SK-N-SH (cell line): ENCODE measurements around the gene CASKIN1. TPM values are rescaled to one million over a fixed set of nuclear protein-coding genes. Genes with fewer than 3 reads are reported as not detected.

Experiments
- CTCF ChIA-PET: fragments of 300-600, 350-600 bp; formaldehyde crosslinking; extraction: SDS; loops from one replicate; lab custom pipeline; 2021; lab: Yijun Ruan, JAX
- POLR2A ChIA-PET: fragments of 350-600 bp; sonication (Branson Sonifier 250); formaldehyde crosslinking; extraction: SDS; loops from one replicate; lab custom pipeline; 2020; ENCODE audit warnings: antibody characterized with exemption, inconsistent platforms; lab: Yijun Ruan, JAX
- DNase-seq: peaks from one replicate; pipeline ENCODE4 v3.0.0; 2012
- H2AFZ ChIP-seq: fragments of 200-600 bp; sonication (generic); 2 replicates; pipeline ENCODE4 v1.8.1; 2016; ENCODE audit warnings: antibody characterized with exemption, mild to moderate bottlenecking, low read depth
- H3F3A ChIP-seq: fragments of 200-600 bp; sonication (generic); replicated peaks from 2 replicates; pipeline ENCODE3; 2016; ENCODE audit warnings: antibody characterized with exemption, mild to moderate bottlenecking; ENCODE audit not compliant: insufficient read depth
- H3K27ac ChIP-seq, 2 experiments: fragments of 200-500 bp in 1 of 2; fragments of 200-600 bp in 1 of 2; sonication (Bioruptor generic) in 1 of 2; sonication (generic), shearing (Covaris generic) in 1 of 2; 2 replicates each; pipeline versions ENCODE4 v1.5.1 to v1.6.1; 2014 to 2016; ENCODE audit warnings: low read depth in 2 of 2, inconsistent platforms in 1 of 2, low read length in 1 of 2, mild to moderate bottlenecking in 1 of 2, mixed read lengths in 1 of 2
- H3K27me3 ChIP-seq: fragments of 200-600 bp; sonication (generic), shearing (Covaris generic); 2 replicates; pipeline ENCODE4 v1.6.1; 2016; ENCODE audit warnings: mixed run types; ENCODE audit not compliant: insufficient read depth
- H3K36me3 ChIP-seq, 2 experiments: fragments of 200-500 bp in 1 of 2; fragments of 200-600 bp in 1 of 2; sonication (Bioruptor generic) in 1 of 2; sonication (generic) in 1 of 2; replicated peaks in 1 of 2; 2 replicates each; pipeline versions ENCODE3 to v1.5.1; 2014 to 2016; ENCODE audit warnings: low read length in 1 of 2, mild to moderate bottlenecking in 1 of 2; ENCODE audit not compliant: insufficient read depth in 2 of 2, control insufficient read depth in 1 of 2
- H3K4me1 ChIP-seq, 2 experiments: fragments of 200-500 bp in 1 of 2; fragments of 200-600 bp in 1 of 2; sonication (Bioruptor generic) in 1 of 2; sonication (generic), shearing (Covaris generic) in 1 of 2; 2 replicates each; pipeline versions ENCODE4 v1.5.1 to v1.6.1; 2014 to 2016; ENCODE audit warnings: low read depth in 1 of 2, low read length in 1 of 2, mixed run types in 1 of 2; ENCODE audit not compliant: insufficient read depth in 2 of 2, control insufficient read depth in 1 of 2
- H3K4me2 ChIP-seq: fragments of 200-600 bp; sonication (generic), shearing (Covaris generic); 2 replicates; pipeline ENCODE4 v1.6.1; 2017; ENCODE audit warnings: mixed run types
- H3K4me3 ChIP-seq, 2 experiments: fragments of 200-500 bp in 1 of 2; fragments of 200-600 bp in 1 of 2; sonication (Bioruptor generic) in 1 of 2; sonication (generic), shearing (Covaris generic) in 1 of 2; 2 replicates each; pipeline versions ENCODE4 v1.5.1 to v1.8.1; 2014 to 2016; ENCODE audit warnings: low read depth in 2 of 2, inconsistent platforms in 1 of 2, low read length in 1 of 2, mild to moderate bottlenecking in 1 of 2, mixed read lengths in 1 of 2, moderate library complexity in 1 of 2
- H3K79me2 ChIP-seq: fragments of 200-600 bp; sonication (generic); 2 replicates; pipeline ENCODE4 v1.8.1; 2017; ENCODE audit warnings: mild to moderate bottlenecking; ENCODE audit not compliant: insufficient read depth
- H3K9ac ChIP-seq: fragments of 200-600 bp; sonication (generic); 2 replicates; pipeline ENCODE4 v1.6.1; 2017; ENCODE audit warnings: mixed run types
- H3K9me2 ChIP-seq: fragments of 200-600 bp; sonication (generic); 2 replicates; pipeline ENCODE4 v1.6.1; 2017; ENCODE audit warnings: mixed run types
- H3K9me3 ChIP-seq: fragments of 200-600 bp; sonication (generic); 2 replicates; pipeline ENCODE4 v1.6.1; 2017; ENCODE audit warnings: mixed run types, mild to moderate bottlenecking, moderate library complexity
- H4K20me1 ChIP-seq: fragments of 200-600 bp; sonication (generic); 2 replicates; pipeline ENCODE4 v1.6.1; 2017; ENCODE audit warnings: mild to moderate bottlenecking, mixed run types; ENCODE audit not compliant: insufficient read depth
- CHD2 ChIP-seq: fragments of 150-350 bp; IDR thresholded peaks from 2 replicates; pipeline ENCODE4 v1.6.1; 2018; ENCODE audit warnings: low read length; ENCODE audit not compliant: partially characterized antibody
- ELF1 ChIP-seq: IDR thresholded peaks from 2 replicates; pipeline ENCODE4 v1.4.0; 2012
- EZH2phosphoT487 ChIP-seq: fragments of 200-600 bp; sonication (generic); IDR thresholded peaks from 2 replicates; pipeline ENCODE4 v1.6.1; 2017; ENCODE audit warnings: low read depth, mixed run types, mild to moderate bottlenecking, antibody characterized with exemption, moderate library complexity, borderline replicate concordance
- FOSL2 ChIP-seq: IDR thresholded peaks from 2 replicates; pipeline ENCODE4 v1.4.0; 2012; ENCODE audit warnings: low read depth, mild to moderate bottlenecking, moderate library complexity, borderline replicate concordance
- GATA2 ChIP-seq: sonication (generic); formaldehyde crosslinking; IDR thresholded peaks from 2 replicates; pipeline ENCODE4 v1.5.0; 2020; ENCODE audit warnings: mild to moderate bottlenecking, missing genetic modification reagents
- JUND ChIP-seq: IDR thresholded peaks from 2 replicates; pipeline ENCODE4 v1.4.0; 2012
- NRF1 ChIP-seq: IDR thresholded peaks from 2 replicates; pipeline ENCODE4 v1.6.1; 2012; ENCODE audit warnings: low read depth, mild to moderate bottlenecking, low read length
- POLR2AphosphoS5 ChIP-seq: IDR thresholded peaks from 2 replicates; pipeline ENCODE4 v1.6.1; 2012; ENCODE audit warnings: low read depth, low read length
- RAD21 ChIP-seq: IDR thresholded peaks from 2 replicates; pipeline ENCODE4 v1.6.1; 2012; ENCODE audit warnings: mild to moderate bottlenecking, low read length
- RFX5 ChIP-seq: IDR thresholded peaks from 2 replicates; pipeline ENCODE4 v1.6.1; 2012; ENCODE audit warnings: mild to moderate bottlenecking, improper control_type of control experiment, low read length
- SIN3A ChIP-seq: IDR thresholded peaks from 2 replicates; pipeline ENCODE4 v1.6.1; 2012; ENCODE audit warnings: low read depth, mild to moderate bottlenecking, low read length, moderate library complexity, borderline replicate concordance
- SMC3 ChIP-seq: IDR thresholded peaks from 2 replicates; pipeline ENCODE4 v1.6.1; 2012; ENCODE audit warnings: low read depth, low read length, improper control_type of control experiment
- TEAD4 ChIP-seq: IDR thresholded peaks from 2 replicates; pipeline ENCODE4 v1.4.0; 2012; ENCODE audit warnings: mild to moderate bottlenecking, borderline replicate concordance; ENCODE audit not compliant: insufficient read depth
- YY1 ChIP-seq: IDR thresholded peaks from 2 replicates; pipeline ENCODE4 v1.4.0; 2012; ENCODE audit warnings: low read depth, mild to moderate bottlenecking
- WGBS: methylation state at CpG from one replicate; pipeline ENCODE4 v1.1.6; 2017; ENCODE audit warnings: low lambda C conversion rate; 5-methylcytosine and 5-hydroxymethylcytosine counted together
- polyA plus RNA-seq, 3 experiments: library from polyadenylated mRNA; depleted of rRNA; stranded (reverse); fragments of >200 nt; gene quantifications; 2 replicates each; pipeline ENCODE4 v1.2.3, GENCODE V29; 2012
- TF ChIP-seq, protein P1 (sequence below): fragments of 150-350 bp; IDR thresholded peaks from 2 replicates; pipeline ENCODE4 v1.6.1; 2016; ENCODE audit warnings: mild to moderate bottlenecking, low read depth, low read length
- TF ChIP-seq, protein P2 (sequence below): IDR thresholded peaks from 2 replicates; pipeline ENCODE4 v1.6.1; 2012; ENCODE audit warnings: mild to moderate bottlenecking, low read depth, low read length, moderate library complexity
- TF ChIP-seq, protein P3 (sequence below): IDR thresholded peaks from 2 replicates; pipeline ENCODE4 v1.4.0; 2012; ENCODE audit warnings: low read depth
- TF ChIP-seq, protein P4 (sequence below): fragments of 150-350 bp; IDR thresholded peaks from 2 replicates; pipeline ENCODE4 v1.6.1; 2017; ENCODE audit warnings: antibody characterized with exemption, low read length, low read depth, borderline replicate concordance
- TF ChIP-seq, protein P5 (sequence below): IDR thresholded peaks from 2 replicates; pipeline ENCODE4; 2012
- TF ChIP-seq, protein P6 (sequence below): IDR thresholded peaks from 2 replicates; pipeline ENCODE4 v1.4.0; 2012; ENCODE audit warnings: low read depth, borderline replicate concordance

Gene CASKIN1
- polyA plus RNA-seq, 1 of the 3 experiments (the other 2 are of a cell fraction) = 1.7 TPM

DNA sequence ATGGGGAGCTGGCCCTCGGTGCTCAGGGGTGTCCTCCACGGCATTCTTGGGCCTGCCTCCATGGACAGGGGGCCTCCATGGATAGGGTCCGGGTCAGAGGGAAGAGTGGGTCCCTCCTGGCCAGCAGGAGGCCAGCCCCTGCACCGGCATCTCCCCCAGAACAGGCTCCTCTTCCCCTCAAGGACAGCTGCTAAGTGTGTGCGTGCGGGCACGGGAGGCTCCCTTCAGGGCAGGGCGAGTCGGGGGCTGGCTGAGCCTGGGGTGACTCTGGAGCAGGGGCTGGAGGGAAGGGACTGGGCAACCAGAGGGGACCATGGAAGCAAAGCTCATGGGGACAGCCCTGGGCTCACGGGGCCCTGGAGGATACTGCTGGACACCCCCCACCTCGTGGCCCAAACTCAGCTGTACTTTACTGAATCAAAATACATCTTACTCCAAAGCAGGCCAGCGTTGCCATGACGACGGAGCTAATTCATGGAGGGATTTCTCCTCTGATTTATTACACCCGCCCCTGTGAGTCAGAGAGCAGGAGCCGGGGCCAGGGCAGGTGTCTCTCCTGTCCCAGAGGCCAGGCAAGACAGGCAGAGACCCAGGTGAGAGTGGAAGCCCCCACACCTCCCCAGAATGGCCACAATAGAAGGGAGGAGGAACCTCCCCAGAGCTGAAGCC, 2.1 kb downstream of the CASKIN1 start (continued):
- TF ChIP-seq, protein P1, sequence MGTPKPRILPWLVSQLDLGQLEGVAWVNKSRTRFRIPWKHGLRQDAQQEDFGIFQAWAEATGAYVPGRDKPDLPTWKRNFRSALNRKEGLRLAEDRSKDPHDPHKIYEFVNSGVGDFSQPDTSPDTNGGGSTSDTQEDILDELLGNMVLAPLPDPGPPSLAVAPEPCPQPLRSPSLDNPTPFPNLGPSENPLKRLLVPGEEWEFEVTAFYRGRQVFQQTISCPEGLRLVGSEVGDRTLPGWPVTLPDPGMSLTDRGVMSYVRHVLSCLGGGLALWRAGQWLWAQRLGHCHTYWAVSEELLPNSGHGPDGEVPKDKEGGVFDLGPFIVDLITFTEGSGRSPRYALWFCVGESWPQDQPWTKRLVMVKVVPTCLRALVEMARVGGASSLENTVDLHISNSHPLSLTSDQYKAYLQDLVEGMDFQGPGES = no peak
- TF ChIP-seq, protein P2, sequence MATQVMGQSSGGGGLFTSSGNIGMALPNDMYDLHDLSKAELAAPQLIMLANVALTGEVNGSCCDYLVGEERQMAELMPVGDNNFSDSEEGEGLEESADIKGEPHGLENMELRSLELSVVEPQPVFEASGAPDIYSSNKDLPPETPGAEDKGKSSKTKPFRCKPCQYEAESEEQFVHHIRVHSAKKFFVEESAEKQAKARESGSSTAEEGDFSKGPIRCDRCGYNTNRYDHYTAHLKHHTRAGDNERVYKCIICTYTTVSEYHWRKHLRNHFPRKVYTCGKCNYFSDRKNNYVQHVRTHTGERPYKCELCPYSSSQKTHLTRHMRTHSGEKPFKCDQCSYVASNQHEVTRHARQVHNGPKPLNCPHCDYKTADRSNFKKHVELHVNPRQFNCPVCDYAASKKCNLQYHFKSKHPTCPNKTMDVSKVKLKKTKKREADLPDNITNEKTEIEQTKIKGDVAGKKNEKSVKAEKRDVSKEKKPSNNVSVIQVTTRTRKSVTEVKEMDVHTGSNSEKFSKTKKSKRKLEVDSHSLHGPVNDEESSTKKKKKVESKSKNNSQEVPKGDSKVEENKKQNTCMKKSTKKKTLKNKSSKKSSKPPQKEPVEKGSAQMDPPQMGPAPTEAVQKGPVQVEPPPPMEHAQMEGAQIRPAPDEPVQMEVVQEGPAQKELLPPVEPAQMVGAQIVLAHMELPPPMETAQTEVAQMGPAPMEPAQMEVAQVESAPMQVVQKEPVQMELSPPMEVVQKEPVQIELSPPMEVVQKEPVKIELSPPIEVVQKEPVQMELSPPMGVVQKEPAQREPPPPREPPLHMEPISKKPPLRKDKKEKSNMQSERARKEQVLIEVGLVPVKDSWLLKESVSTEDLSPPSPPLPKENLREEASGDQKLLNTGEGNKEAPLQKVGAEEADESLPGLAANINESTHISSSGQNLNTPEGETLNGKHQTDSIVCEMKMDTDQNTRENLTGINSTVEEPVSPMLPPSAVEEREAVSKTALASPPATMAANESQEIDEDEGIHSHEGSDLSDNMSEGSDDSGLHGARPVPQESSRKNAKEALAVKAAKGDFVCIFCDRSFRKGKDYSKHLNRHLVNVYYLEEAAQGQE = no peak
- TF ChIP-seq RFX5 = no peak

DNA sequence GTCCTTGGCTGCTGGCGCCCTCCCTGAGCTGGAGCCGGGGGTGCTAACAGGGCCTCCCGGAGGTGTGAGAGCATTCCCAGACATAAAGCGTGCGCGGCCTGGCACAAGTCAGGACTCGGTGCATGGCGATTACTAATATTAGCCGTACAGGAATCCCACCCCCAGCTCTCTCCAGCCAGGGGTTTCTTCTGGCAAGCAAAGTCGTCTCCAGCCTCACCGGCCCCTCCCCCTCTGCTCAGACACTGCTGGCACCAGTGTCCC, 5.0 kb downstream of the CASKIN1 start:
- no peak overlapping the region for H3K4me3 ChIP-seq
- H3K9me2 ChIP-seq = no peaks in the 10 kb centered on the region
- no peaks in the 10 kb centered on the region for H3K79me2 ChIP-seq
- 74% methylated on average over 3 of the region's 11 CpGs for WGBS
- DNase-seq = no peak
- ChIA-PET CTCF (no interaction called here), POLR2A (no interaction called here)
- H2AFZ ChIP-seq = no peak overlapping the region
- H3K9me3 ChIP-seq = no peaks in the 10 kb centered on the region
- H3K27me3 ChIP-seq = no peaks in the 10 kb centered on the region
- H3K9ac ChIP-seq = no peak overlapping the region
- no peak overlapping the region for H3K4me2 ChIP-seq
- H3K27ac ChIP-seq = no peak overlapping the region
- no peaks in the 10 kb centered on the region for H4K20me1 ChIP-seq
- H3K36me3 ChIP-seq = no peaks in the 10 kb centered on the region
- TF ChIP-seq JUND (no peak), YY1 (no peak), NRF1 (no peak), POLR2AphosphoS5 (no peak), CHD2 (no peak), FOSL2 (no peak), GATA2 (no peak), EZH2phosphoT487 (no peak), RAD21 (no peak), RFX5 (no peak), SMC3 (no peak), SIN3A (no peak), TEAD4 (no peak), ELF1 (no peak)
- TF ChIP-seq, protein P3, sequence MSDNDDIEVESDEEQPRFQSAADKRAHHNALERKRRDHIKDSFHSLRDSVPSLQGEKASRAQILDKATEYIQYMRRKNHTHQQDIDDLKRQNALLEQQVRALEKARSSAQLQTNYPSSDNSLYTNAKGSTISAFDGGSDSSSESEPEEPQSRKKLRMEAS = no peak
- TF ChIP-seq, protein P4, sequence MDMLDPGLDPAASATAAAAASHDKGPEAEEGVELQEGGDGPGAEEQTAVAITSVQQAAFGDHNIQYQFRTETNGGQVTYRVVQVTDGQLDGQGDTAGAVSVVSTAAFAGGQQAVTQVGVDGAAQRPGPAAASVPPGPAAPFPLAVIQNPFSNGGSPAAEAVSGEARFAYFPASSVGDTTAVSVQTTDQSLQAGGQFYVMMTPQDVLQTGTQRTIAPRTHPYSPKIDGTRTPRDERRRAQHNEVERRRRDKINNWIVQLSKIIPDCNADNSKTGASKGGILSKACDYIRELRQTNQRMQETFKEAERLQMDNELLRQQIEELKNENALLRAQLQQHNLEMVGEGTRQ = no peak
- TF ChIP-seq, protein P5, sequence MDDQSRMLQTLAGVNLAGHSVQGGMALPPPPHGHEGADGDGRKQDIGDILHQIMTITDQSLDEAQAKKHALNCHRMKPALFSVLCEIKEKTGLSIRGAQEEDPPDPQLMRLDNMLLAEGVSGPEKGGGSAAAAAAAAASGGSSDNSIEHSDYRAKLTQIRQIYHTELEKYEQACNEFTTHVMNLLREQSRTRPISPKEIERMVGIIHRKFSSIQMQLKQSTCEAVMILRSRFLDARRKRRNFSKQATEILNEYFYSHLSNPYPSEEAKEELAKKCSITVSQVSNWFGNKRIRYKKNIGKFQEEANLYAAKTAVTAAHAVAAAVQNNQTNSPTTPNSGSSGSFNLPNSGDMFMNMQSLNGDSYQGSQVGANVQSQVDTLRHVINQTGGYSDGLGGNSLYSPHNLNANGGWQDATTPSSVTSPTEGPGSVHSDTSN = no peak
- TF ChIP-seq, protein P6, sequence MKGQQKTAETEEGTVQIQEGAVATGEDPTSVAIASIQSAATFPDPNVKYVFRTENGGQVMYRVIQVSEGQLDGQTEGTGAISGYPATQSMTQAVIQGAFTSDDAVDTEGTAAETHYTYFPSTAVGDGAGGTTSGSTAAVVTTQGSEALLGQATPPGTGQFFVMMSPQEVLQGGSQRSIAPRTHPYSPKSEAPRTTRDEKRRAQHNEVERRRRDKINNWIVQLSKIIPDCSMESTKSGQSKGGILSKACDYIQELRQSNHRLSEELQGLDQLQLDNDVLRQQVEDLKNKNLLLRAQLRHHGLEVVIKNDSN = no peak
- peaks cover 0 to 16% of the 10 kb centered on the region in 2 experiments; a peak in 1 of 4 replicates for H3K4me1 ChIP-seq
- H3F3A ChIP-seq = no peaks in the 10 kb centered on the region
